GM12874 (cell line): Measurements from ENCODE around the gene RNU6-9.

Experiments used
- TF ChIP-seq, protein P1 (sequence below): IDR thresholded peaks from 2 replicates; pipeline ENCODE4 v1.5.1; 2011; ENCODE audit warnings: low read depth, mild to moderate bottlenecking, control low read depth, low read length, moderate library complexity; ENCODE audit not compliant: insufficient read depth

RNU6-9 gene

DNA sequence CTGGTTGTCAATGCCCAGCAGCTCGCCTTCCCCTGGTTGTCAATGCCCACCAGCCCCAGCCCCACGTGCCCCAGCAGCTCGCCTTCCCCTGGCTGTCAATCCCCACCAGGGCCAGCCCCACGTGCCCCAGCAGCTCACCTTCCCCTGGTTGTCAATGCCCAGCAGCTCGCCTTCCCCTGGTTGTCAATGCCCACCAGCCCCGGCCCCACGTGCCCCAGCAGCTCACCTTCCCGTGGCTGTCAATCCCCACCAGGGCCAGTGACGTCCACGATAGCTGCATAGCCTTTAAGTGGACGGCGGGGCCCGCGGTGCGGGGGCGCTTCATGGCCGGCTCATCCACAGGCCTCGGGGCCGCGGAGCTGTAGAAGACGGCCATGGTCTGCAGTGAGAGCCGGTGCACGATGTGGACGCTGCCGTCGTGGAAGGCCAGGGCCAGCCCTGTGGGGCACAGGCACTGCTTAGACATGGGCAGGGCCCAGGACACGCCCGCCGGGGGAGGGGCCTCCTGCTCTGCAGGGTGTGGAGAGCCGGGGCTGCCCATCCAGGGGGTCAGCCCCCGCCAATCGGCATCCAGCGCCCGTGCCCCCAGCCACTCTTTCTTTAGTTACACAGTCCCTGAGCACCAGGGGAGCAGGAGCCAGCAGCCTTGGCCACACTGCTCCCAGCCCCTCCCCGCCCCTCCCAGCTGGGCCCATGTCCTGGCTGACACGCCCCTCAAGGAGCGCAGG is 13.4 kb upstream of the RNU6-9 start:
- TF ChIP-seq, protein P1, sequence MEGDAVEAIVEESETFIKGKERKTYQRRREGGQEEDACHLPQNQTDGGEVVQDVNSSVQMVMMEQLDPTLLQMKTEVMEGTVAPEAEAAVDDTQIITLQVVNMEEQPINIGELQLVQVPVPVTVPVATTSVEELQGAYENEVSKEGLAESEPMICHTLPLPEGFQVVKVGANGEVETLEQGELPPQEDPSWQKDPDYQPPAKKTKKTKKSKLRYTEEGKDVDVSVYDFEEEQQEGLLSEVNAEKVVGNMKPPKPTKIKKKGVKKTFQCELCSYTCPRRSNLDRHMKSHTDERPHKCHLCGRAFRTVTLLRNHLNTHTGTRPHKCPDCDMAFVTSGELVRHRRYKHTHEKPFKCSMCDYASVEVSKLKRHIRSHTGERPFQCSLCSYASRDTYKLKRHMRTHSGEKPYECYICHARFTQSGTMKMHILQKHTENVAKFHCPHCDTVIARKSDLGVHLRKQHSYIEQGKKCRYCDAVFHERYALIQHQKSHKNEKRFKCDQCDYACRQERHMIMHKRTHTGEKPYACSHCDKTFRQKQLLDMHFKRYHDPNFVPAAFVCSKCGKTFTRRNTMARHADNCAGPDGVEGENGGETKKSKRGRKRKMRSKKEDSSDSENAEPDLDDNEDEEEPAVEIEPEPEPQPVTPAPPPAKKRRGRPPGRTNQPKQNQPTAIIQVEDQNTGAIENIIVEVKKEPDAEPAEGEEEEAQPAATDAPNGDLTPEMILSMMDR: no peak

DNA sequence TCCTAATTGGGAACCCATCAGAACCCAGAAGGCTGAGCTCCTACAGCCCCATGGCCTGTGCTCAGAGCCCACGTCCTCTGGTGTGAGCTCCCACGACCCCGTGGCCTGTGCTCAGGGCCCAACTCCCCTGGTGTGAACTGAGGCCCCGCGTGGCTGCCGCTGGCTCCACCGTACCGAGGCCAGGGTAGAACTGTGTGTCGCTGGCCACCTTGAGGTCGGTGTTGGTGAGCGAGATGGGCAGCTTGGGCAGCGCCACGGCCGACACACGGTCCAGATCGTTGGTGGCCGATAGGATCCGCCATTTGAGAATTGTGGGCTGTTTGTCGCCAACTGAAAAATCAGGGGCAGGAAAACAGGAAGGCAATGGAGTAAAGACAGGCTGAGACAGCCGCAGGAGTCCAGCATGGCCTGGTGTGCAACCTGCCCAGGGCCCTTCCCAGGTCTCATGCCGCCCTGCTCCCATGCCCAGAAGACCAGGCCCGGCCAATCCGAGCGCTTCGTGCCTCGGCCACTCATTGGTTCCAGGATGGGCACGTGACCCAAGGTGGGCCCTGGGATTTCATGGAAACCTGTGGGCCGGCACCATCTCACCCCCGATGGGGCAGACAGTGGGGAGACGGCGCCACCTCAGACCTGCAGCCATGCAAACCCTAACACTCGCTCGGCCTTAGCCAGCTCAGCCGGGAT is 11.8 kb upstream of the RNU6-9 start:
- TF ChIP-seq, protein P1: no peak

DNA sequence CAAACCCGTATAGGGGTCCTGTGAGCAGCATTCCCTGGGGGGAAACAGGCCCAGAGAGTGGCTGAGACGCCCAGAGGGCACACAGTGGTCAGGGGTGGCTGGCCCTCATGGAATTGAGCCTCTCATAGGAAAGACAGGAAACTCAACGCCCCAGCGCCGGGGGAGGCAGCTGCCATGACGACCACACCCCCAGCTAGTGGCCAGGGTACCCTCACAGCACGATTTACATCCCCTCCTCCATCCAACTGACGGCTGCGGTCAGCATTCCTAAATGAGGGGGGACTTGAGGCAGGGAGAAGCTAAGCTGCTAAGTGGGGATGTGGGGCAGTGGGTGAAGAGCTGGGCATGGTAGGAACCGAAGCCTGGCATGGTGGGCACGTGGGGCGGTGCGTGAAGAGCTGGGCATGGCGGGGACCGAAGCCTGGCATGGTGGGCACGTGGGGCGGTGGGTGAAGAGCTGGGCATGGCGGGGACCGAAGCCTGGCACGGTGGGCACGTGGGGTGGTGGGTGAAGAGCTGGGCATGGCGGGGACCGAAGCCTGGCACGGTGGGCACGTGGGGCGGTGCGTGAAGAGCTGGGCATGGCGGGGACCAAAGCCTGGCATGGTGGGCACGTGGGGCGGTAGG is 10.3 kb upstream of the RNU6-9 start:
- TF ChIP-seq, protein P1: no peak

DNA sequence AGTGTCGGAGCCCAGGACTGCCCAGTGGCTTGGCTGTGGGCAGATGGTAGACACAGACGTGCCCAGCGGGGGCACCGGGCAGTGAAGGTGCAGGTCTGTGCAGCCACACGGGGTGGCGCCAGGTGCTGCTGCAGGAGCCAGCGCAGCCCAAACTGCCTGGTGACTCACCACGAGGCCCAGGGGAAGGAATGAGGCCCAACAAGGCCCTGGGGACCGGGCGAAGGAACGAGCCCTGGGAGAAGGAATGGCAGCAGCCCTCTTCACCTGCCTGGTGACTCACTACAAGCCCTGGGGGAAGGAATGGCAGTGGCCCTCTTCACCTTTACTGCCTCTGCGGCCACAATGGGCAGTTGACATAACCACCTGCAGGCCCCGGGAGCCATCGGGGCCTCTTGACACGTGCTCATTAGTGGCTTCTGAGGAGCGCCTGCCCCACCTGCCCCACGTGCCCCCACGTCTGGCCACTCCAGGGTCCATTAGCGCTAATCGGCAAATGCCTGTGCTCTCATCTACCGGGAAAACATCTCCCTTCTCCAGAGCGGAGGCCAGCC is 9.5 kb upstream of the RNU6-9 start:
- TF ChIP-seq, protein P1: no peak

DNA sequence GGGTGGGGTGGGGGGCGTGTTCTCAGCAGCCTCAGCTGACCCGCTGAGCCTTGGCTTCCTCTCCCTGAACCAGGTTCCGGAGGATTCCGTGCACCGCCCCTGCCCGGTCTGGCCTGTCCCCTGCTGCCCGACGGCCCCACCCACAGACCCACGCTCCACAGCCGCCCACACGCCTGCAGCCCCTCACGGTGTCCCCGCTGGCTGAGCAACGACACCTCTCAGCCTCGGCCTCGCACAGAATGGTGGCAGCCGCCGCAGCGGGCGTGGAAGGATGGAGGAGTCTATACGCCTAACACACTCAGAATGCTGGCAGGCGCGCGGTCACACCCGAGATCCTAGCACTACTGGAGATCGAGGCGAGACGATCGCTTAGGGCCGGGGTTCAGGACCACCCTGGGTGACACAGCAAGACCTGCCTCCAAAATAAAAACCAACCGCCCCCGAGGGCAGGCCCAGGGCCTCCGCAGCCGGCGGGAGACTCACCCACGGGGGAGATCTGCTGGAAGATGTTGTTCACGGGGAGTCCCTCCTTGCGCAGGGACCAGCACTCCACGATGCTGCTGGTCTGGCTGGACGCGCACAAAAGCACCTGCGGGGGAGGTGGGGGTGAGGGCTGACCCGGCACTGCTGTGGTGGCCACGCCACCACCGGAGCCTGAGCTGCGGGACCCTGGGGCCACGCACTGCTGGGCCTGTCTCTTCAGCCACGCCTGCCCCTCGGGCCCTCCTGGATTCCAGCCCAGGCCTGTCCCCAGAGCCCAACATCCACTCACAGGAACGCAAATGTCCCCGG is 8.7 kb upstream of the RNU6-9 start:
- TF ChIP-seq, protein P1: no peak

DNA sequence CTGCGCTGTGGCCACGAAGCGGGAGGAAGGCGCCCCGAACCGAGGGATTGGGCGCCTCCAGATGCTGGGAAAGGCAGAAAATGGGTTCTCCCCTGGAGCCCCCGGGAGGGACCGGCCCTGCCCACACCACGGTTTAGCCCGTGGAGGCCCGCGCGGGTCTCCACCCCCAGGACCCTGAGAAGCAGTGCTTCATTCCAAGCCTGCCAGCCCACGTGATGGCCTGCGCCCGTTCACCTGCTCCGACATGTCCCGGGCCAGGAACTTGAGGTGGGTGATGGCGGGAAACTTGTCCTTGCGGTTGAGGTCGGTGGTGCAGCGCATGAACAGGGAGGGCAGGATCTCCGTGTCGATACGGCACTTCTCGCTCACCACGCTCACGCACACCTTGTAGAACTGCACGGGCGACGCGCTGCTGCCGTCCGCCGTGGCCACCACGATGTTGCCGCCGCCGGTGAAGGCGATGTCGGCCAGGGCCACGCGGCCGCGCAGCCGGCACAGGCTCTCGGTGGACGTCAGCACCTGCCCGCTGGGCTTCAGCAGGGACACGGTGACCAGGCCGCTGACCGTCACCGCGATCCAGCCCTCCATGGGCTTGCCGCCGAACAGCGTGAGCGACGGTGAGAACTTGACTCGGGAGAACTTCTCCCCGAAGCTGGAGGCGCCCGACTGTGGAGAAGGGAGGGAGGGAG is 7.6 kb upstream of the RNU6-9 start:
- TF ChIP-seq, protein P1: no peak
